Measurements from ENCODE around the gene PAQR5.

GRCh38 chr15:69253156-69253555 is 45.6 kb upstream of the PAQR5 start:
- TF ChIP-seq, protein P1, sequence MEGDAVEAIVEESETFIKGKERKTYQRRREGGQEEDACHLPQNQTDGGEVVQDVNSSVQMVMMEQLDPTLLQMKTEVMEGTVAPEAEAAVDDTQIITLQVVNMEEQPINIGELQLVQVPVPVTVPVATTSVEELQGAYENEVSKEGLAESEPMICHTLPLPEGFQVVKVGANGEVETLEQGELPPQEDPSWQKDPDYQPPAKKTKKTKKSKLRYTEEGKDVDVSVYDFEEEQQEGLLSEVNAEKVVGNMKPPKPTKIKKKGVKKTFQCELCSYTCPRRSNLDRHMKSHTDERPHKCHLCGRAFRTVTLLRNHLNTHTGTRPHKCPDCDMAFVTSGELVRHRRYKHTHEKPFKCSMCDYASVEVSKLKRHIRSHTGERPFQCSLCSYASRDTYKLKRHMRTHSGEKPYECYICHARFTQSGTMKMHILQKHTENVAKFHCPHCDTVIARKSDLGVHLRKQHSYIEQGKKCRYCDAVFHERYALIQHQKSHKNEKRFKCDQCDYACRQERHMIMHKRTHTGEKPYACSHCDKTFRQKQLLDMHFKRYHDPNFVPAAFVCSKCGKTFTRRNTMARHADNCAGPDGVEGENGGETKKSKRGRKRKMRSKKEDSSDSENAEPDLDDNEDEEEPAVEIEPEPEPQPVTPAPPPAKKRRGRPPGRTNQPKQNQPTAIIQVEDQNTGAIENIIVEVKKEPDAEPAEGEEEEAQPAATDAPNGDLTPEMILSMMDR (IDR thresholded peaks at IDR 0.05; ENCODE audit: low read depth, low read length) = no peak
- no peak for TF ChIP-seq POLR2A (IDR thresholded peaks at IDR 0.05; ENCODE audit: extremely low read depth, insufficient read length)

Measured in NB4 (cell line).